ENCODE data around the gene GPR50. TPM values are rescaled to one million over a fixed set of nuclear protein-coding genes. Genes with fewer than 3 reads are reported as not detected.

GPR50 gene
- total RNA-seq: 0.25 to 0.65 TPM (median 0.64 TPM) in 3 replicates

- Mint-ChIP-seq H3K27me3 (ENCODE audit: low read depth) (peaks cover 99% of the 10 kb centered on the region), H3K9me3 (peaks cover 15% of the 10 kb centered on the region), H3K4me1 (peaks cover 13% of the 10 kb centered on the region), H3K27ac (no peak within 1 kb of the TSS), H3K36me3 (no peaks in the 10 kb centered on the region), H3K4me3 (no peak within 1 kb of the TSS)
- TF ChIP-seq CTCF (IDR thresholded peaks at IDR 0.05; ENCODE audit: unreplicated experiment): no peak
- no peak for DNase-seq (ENCODE audit: low spot score in 2 of 2, unreplicated experiment in 2 of 2)
Observed at GRCh38 chrX:151176231-151176750, at the start of gene GPR50. Gene GPR50, plus strand, starts transcription at chrX:151176584. Its CDS starts 138 bp downstream, at chrX:151176722.

- H3K36me3 Mint-ChIP-seq: no peaks in the 10 kb centered on the region
- H3K4me3 Mint-ChIP-seq: no peak overlapping the region
- TF ChIP-seq CTCF (IDR thresholded peaks at IDR 0.05; ENCODE audit: unreplicated experiment): no peak
- no peak overlapping the region for H3K27ac Mint-ChIP-seq
- H3K27me3 Mint-ChIP-seq (ENCODE audit: low read depth): no peaks in the 10 kb centered on the region
- H3K9me3 Mint-ChIP-seq: peaks cover 34% of the 10 kb centered on the region
- H3K4me1 Mint-ChIP-seq: no peaks in the 10 kb centered on the region
- DNase-seq (ENCODE audit: low spot score in 2 of 2, unreplicated experiment in 2 of 2): no peak
Observed at GRCh38 chrX:151132531-151132930, 43.9 kb upstream of the GPR50 start.

GRCh38 chrX:151151665-151152267 lies 24.6 kb upstream of the GPR50 start:
- H3K36me3 Mint-ChIP-seq: no peaks in the 10 kb centered on the region
- H3K9me3 Mint-ChIP-seq: peaks cover 21% of the 10 kb centered on the region
- H3K27me3 Mint-ChIP-seq (ENCODE audit: low read depth): peaks cover 64% of the 10 kb centered on the region
- H3K27ac Mint-ChIP-seq: no peak overlapping the region
- H3K4me3 Mint-ChIP-seq: no peak overlapping the region
- H3K4me1 Mint-ChIP-seq: no peaks in the 10 kb centered on the region
- TF ChIP-seq CTCF (IDR thresholded peaks at IDR 0.05; ENCODE audit: unreplicated experiment): peak; percentile 77
- DNase-seq (ENCODE audit: low spot score in 2 of 2, unreplicated experiment in 2 of 2): no peak

- H3K9me3 Mint-ChIP-seq: peaks cover 21% of the 10 kb centered on the region
- H3K4me1 Mint-ChIP-seq: no peaks in the 10 kb centered on the region
- H3K27ac Mint-ChIP-seq: no peak overlapping the region
- peaks cover 55% of the 10 kb centered on the region for H3K27me3 Mint-ChIP-seq (ENCODE audit: low read depth)
- H3K4me3 Mint-ChIP-seq: no peak overlapping the region
- no peaks in the 10 kb centered on the region for H3K36me3 Mint-ChIP-seq
- TF ChIP-seq CTCF (IDR thresholded peaks at IDR 0.05; ENCODE audit: unreplicated experiment): peak; percentile 14
- DNase-seq (ENCODE audit: low spot score in 2 of 2, unreplicated experiment in 2 of 2): no peak
Observed at GRCh38 chrX:151153086-151153485, 23.3 kb upstream of the GPR50 start.

GRCh38 chrX:151153667-151154066 lies 22.7 kb upstream of the GPR50 start:
- Mint-ChIP-seq H3K27me3 (ENCODE audit: low read depth) (peaks cover 53% of the 10 kb centered on the region), H3K9me3 (peaks cover 22% of the 10 kb centered on the region), H3K4me1 (no peaks in the 10 kb centered on the region), H3K4me3 (no peak overlapping the region), H3K36me3 (no peaks in the 10 kb centered on the region), H3K27ac (no peak overlapping the region)
- TF ChIP-seq CTCF (IDR thresholded peaks at IDR 0.05; ENCODE audit: unreplicated experiment): no peak
- no peak for DNase-seq (ENCODE audit: low spot score in 2 of 2, unreplicated experiment in 2 of 2)

Measured in mesothelial cell of epicardium (in vitro differentiated cells).